ENCODE measurements around the gene MRGPRG.

Gene MRGPRG

DNA sequence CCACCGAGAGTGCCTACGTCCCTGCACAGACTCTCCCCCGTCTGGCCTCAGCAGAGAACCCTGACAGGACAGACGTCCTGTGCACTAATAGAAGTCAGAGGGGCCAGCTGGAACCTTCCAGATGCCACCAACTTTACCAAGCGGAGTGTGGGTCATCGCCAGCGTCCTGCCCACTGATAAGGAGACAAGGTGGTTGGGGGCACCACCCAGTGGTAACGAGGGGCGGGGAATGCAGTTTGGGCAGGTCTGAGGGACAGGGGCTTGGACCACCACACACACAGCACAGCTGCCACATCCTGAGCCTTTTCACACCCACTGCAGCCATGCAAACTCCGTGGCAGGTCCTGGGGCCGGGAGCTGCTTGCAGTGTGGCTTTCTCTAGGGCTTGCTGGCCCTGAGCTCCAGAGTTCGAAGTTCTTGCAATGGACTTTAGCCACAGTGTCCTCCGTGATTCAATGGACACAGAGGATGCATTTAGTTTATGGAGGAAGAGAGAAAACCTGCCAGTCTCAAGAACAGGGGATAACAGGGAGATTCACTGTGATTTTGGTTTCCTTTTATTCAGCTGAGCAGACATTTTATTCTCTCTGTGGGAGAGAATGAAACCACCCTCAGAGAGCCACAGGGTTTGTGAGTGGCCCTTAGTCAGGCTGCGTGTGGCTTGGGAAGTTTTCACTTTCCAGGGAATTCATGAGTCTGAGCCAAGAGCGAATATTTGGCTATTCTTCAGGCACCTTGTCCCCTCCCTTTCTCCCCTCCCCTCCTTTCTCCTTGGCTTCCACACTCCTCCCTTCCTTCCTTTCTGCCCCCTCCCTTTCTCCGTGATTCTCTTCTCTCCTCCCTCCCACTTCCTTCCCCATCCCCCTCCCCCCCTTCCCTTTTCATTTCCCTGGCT, 13.1 kb downstream of the MRGPRG start:
- DNase-seq = no peak

DNA sequence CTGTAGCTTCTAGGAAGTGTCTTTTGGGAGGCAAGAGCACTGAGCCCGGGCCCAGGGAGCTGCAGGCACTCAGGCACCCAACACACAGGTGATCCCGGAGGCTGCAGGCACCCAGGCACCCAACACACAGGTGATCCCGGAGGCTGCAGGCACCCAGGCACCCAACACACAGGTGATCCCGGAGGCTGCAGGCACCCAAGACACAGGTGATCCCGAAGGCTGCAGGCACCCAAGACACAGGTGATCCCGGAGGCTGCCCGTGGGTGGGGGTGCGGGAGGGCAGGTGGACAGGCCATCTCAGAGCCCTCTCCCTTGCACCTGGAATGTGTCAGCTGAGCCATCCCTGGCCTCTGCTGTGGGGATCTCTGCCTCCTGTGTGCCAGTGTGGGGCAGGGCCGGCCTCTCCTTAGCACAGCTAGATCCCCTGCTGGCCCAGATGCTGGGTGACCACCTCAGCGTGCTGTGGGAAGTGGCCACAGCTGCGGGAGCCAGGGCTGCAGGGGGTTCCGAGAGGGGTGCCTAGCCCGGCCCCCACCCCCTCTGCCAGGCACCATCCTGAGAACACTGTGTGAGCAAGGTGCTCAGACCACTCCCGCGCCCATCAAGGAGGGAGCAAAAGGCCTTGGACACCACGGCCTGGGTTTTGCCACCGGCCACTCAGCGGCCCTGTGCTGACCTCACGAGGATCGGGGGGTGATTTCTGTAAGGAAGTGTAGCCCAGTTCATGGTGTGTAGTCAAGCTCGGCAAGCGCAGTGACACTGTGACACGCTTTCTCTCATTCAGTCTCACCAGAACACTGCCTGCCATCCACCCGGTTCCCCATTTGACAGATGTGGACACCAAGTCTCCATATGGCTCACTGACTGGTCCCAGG, 14.2 kb downstream of the MRGPRG start:
- DNase-seq = no peak

DNA sequence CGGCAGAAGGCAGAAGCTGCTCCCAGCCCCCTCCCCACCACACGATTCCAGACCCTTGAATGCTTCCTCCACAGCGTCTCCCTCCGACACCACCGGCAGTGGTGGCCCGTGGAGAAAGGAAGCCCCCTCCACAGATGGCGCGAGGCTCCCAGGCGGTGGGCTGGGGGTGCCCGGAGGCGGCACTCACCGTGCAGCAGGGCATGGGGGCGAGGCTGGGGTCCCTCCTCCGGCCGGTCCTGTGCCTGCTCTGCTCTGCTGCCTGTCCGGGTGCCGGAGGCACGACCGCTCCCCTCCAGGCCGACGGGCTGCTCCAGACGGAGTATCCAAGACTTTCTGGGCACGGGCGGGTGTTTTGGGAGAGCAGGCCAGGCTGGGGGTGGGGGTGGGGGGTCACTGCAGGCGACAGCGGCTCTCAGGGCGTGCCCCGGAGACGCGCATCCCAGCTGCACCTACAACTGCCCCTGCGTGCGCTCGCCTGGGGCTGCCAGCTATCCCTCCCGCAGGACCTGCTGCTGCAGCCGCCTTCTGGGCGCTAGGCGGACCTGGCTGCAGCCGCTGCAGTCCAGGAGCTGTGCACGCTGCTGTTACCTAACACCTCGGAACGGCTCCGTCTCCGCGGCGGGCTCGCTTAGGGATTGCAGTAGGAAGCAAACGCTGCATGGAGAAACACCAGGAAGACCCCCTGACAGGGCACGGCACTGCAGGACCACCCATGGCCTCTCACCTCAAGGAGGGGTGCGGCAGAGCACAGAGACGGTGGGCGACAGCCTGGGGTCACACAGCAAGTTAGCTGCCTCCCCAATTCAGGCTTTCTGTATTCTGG, 15.2 kb downstream of the MRGPRG start:
- DNase-seq = no peak

DNA sequence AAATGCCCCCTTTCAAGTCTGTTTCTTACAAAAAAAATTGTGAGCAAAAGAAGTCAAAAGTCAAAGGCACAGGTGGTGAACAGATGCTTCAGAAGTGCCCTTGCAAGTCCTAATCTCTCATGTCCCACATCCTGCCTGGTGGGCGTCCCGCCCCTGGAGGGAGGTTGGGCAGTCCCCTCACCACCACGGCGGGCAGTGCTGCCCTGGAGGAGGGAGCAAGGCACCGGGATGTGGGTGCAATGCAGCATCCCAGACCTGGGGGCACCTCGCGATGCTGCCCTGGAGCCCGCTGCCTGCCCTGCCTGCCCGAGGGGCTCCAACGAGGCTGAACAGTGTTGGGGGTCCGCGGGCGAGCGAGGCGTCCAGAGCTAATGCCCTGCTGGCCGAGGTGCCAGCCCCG, 15.9 kb downstream of the MRGPRG start:
- no peak for DNase-seq

DNA sequence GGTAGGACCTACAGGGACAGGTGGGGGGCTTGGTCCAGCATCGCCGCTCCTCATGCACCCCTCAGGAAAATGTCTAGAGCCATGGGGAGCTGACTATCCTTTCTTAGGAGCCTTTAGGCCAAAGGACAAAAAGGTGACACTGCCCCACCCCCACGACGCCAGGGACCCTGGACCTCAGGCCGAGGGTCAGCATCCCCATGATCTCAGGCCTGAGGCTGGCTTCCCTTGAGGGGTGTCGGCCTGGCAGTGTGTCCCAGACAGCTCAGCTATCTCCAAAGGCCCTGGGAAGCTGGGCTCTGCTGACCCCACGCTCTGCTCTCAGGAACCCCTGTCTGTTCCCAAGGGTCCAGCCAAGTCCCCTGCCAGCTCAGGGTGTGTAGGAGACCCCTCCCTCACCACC, 16.3 kb downstream of the MRGPRG start:
- DNase-seq = no peak

DNA sequence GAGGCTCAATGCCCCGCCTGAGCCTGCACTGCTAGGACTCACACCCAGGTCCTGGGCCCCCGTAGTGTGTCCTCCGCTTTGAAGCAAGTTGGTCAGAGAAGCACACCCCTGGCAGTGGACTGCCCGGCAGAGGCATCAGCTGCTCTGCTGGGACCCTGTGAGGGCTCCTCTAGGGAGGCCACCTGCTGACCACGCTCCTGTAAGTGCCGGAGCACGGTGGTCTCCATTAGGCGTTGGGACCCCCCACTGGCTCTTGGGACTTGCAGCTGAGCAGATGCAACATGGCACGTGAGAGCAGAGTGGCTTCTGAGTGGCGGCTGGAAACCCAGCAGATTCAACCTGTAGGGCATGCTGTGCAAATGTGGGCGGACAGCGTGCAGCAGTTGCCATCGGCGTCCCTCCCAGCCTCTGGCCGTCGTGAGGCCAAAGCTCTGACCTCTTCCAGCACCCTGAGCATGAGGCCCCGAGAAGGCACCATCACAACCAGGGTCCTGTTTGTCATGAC, 16.9 kb downstream of the MRGPRG start:
- no peak for DNase-seq

DNA sequence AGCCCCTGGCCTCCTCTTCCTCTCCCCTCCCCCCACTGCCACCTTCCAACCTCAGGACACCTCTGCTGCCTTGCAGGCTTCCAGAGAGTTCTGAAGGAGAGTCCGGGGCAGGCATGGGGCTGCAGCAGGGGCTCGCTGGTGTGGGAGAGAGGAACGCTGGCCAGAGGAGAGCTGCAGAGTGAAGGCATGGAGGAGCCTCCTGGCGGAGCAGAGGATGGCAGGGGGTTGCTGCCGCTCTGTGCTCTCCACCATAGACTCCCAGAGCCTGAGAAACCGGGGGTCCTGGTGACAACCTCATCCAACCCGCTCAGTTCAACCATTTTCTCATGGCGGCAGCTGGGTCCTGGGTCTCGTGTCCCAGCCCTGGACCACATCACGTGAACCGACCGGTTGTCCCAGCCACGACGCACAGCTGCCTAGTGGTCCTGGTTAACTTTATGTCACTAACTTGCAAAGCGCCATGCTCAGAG, 17.5 kb downstream of the MRGPRG start:
- DNase-seq = no peak

DNA sequence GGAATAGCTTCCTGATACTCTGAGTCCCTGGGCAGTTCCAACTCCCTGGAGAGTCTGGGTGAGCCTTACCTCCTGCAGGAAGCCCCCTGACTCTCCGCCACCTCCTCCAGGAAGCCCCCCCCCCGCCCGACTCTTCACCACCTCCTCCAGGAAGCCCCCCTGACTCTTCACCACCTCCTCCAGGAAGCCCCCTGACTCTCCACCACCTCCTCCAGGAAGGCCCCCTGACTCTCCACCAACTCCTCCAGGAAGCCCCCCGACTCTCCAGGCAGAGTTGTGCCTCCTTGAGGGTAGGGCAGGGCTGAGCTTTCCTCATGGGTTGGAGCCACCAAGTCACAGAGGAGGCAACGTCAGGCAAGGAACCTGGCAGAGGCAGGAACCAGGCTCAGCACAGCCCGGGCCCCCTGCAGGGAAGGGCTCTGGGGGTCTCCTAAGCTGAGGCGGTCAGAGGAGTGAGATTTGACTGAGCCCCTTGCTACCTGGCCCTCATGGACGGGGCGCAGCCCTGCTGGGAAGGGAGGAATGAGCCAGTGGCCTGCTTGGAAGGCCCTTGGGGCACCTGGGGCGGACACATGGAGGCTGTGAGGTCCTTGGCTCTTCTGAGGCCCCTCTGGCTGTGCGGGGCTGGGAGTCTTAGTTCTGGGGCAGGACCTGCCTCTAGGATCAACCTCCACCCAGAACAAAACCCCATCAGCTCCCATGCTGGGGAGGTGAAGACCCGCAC, 18.1 kb downstream of the MRGPRG start:
- no peak for DNase-seq

DNA sequence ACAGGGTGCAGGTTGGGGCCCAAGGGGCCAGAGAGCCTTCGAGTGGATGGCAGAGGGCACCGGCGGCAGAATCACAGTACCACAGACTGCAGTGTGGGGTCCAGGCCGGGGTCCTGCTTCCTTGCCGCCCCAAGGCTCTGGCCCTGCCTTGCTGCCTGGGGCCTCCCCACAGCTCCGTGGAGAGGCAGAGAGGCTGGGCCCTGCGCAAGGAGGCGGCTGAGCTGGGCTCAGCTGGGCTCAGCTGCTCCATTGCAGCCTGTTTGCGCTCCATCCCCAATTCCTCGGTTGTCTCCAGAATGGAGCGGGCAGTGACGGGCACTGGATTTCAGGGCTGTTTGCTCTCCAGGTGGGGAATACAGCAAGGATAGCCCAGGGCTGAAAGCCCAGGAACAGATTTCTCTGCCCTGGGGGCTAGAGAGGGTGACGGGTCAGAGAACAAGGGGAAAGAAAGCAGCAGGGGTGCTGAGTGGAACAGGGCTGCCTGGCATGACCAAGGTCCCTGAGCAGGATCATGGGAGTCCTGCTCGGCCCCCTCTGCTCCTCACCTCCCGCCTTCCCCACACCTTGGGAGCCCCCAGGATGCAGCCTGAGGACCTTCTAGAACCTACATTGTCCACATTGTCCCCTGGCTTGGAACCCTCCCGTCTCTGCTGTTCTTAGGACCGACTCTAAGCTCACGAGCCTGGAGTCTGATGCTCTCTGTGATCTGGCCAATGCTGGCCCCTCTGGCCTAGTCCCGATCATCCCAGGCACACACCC, 18.9 kb downstream of the MRGPRG start:
- DNase-seq = no peak

DNA sequence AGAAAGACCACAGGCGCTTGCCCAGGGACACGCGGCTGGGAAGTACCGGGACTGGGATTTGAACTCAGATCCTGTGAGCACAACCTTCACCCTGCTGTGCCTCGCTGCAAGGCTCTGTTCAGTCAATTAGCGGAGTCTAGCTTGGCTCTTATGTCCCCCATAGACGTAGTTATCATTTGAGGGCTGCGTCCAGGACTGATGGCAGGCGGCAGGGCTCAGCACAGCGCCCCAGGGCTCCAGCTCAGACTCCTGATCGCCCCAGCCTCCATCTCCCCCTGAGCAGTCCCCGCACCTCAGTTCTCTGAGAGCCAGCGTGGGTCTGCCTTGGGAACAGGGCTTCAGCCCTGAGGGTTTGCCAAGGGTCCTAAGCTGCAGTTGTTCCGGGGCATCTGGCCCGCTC, 19.8 kb downstream of the MRGPRG start:
- DNase-seq = no peak

DNA sequence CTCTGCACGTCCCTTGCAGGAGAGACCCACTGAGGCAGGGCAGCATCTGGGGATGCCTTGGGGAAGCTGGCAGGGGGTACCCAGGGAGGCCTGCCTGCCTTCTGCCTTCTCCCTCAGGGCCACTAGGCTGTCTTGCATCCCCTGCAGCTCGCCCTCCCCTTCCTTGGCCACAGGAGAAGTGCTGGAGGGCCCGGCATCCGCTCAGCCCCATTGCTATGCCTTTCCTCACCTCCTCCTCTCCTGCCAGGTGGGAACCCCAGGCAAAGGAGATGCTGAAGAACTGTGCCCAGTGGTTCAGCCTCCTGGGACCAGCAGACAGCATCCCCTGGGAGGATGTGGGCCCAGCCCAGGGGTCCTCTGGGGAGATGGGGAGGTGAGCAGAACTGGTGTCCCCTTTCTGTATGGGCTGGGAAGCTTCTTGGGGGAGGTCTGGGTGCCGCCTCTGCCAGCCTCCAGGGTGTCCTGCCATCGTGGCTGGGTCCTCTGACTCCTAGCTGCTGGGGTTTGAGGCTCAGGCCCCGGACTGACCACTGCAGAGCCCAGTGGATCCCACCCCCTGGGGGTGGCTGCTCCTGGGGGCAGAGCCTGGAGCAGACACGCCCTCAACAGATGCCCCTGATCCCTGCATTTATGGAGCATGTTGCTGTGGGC, 20.6 kb downstream of the MRGPRG start:
- no peak for DNase-seq

DNA sequence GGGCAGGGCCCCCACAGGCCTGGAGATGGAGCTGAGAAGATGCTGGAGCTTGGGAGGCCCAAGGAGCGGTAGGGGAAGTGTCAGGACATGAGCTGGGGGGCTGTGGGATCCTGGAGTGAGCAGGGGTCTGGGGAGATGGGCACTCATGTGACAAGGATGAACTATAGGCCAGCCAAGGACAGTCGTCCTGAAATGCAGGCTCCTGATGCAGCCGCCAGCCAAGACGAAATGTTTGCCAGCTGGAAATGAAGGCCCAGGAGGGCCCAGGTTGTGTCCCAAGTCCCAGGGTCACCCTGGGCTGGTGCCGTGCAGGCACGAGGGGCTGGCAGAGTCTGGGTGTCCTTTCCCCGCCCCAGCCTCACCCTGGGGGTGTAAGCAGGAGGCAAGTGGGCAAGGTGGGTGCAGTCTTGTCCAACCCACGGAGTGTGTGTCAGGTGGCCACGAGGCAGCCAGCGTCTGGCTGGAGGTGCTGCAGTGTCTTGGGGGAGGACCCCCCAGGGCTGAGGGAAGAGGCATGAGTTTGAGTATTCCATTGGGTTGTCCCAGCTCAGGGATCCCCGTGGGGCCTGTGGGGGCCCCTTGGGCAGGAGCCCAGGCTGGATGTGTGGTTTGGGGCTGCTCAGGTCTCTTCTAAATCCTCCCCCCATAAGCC, 21.4 kb downstream of the MRGPRG start:
- no peak for DNase-seq

DNA sequence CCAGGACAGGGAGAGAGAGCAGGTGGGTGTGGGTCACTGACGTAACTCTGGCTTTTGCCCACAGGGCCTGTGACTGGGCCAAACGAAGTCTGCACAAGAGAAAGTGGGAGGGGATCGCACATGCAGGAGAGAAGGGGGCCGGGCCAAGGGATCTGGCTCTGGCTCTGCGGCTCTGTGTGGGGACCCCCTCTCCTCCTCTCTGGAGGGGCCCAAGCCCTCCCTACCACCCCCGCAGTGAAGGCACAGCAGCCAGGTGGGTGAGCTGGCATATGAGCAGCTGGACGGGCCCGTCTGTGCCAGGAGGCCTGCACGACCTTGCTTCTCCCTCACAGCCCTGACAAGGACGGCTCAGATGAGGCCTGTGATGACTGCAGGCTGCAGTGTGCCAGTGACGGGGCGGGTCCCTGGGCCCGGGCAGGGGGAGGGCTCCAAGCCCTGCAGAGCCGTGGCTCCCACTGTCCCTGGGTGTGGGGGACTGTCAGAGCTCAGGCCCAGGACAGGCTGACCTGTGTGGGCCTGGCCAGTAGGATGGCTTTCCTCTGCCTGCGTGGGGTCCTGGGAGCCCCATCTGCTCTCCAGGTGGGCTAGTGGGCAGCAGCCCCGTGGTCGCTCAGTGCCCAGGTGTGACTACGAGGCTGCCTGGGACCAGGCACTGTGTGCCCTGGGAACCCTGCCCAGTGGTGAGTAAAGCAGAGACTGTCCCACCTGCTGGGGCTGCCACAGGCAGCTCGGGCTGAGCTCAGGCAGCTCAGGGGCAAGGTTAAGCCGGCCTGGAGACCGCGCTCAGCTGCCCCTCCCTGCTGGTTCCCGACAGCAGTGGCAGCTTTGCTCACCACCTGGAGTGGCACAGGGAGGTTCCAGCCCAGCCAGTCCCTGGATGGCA, 22.2 kb downstream of the MRGPRG start:
- DNase-seq = no peak

DNA sequence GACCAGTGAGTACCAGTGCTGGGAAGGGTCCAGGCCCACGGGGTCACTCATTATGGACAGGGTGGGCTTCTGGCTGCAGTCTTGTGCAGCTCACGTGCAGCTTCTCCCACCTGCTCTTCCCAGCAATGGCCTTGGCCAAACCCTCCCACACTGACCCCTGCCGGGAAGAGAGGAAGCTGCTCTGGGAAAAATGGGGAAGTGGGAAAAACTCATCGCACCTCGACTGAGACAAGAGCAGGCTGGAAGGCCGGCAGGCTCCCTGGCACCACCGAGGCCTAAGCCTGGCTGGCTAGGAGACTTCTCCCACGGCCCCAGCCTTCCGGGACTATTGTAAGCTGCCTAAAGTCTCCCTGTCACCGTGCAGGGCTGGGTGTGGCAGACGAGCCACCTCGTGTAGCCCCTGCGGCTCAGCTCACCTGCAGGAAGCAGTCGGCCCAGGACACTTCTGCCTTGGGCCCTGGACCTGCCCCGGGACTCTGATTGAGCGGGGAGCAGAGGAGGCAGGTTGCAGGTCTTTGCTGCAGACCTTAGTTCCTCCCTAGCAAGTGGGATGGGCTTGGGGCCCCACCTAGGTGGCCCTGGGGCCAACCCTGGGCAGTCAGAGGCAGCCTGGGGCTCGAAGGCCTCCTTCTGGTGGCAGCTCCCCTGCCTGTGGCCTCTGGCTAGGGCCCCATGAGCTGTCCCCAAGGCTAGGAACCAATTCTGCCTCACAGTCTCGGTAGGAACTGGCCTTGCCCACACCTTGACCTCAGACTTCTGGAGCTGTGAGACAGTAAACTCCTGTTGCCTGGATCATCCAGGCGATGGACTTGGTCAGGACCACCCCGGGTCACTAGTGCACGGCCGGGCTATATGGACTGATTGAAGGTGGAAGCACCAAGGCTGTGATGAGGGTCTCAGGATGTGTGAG, 23.1 kb downstream of the MRGPRG start:
- peak; percentile 60 for DNase-seq

DNA sequence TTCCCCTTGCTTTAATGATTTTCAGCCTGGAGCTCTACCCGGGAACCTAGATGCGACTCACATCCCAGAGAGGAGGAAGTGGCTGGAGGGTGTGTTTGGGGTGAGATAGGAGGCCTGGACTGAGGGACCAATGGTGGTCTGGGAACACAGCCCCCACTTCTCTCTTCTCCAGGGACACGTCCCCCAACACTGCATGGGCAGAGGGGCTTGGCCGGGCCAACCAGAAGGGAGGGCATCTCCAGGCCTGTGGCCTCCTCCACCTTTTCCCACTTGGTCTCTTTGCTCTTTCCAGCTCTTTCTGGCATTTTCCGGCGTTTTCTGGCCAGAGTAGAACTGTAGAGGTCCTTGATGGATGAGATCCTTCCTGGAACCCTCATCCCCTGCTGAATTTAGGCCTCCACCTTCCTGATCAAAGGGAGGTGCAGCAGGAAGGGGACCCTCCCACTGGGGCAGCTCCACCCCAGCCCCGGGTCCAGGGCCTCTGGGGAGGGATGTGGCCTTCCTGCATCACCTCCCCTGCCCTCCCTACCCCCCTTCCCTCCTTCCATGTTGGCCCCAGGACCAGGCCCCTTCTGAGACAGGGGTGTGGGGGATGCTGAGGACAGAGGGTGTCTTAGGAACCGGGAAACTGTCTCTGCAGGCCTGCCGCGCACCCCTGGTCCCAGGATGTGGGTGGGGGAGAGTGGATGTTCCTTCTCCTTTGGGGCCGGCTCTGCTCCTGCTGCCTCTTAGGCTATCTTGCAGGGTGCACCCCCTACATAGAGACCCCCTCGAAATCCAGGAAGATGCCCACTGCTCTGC, 24.4 kb downstream of the MRGPRG start:
- no peak for DNase-seq

DNA sequence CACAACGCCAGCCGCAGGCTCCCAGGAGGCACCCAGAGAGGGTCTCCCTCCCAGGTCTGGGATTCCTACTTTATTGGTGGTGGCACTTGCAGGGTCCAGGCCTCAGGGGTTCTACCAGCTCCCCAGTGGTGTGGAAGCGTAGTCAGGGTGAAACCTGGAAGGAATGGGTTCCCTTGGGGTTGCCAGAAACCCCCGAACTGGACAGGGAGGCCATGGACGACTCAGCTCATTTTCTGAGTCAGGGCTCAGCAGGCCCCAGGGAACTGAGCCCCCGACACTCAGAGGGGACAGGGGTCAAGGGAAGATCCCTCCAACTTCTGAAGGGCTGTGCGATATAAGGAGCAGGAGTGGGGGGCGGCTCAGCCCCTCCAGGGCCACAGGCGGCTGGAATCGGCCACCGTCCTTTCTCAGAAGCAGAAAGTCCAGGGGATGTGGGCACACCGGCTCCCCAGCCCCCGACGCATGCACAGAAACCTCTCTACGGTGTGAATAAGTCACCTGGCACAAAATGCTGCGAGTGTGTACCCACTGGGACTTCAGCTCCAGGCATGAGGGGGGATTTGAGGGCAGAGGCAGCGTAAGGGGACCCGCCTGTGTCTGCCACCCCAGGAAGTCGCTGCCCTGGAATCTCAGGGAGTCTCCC, 25.1 kb downstream of the MRGPRG start:
- no peak for DNase-seq

Measured in MV-4-11 (cell line).